Measurements from ENCODE around the gene FILIP1L.

FILIP1L gene

DNA sequence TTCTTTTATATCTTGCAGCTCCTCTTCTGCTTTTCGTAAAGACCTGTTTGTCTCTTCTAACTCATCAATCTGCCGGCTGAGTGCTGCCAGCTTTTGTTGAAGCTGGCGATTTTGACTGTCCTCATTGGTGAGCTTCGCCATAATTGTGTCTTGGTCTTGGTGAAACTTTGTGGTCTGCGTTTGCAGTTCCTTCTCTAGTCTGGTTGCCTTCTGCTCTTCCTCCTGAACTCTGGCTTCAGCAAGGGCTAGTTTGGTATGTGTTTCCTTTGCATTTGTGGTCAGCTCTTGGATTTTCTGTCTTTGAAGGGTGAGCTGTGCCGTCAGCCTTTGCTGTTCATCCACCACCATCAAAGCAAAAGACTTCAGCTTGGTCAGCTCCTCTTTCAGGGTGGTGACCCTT is 263.7 kb downstream of the FILIP1L start:
- peaks cover 47% of the 10 kb centered on the region for H3K79me2 ChIP-seq (ENCODE audit: low read length)
- DNase-seq: peak; percentile 91
- peaks cover 21% of the 10 kb centered on the region for H3K4me1 ChIP-seq (ENCODE audit: low read length)
- peak overlapping the region; percentile 18; the same call in 1 of the 2 replicates for H3K27ac ChIP-seq (ENCODE audit: low read length)
- no peaks in the 10 kb centered on the region for H3K27me3 ChIP-seq (replicated peaks; ENCODE audit: insufficient read depth, low read length)
- no peak overlapping the region for H3K4me3 ChIP-seq (ENCODE audit: low read length)
- H4K20me1 ChIP-seq (ENCODE audit: insufficient read depth, low read length): peaks cover 9% of the 10 kb centered on the region; the same call in 1 of the 2 replicates
- no peak overlapping the region for H2AFZ ChIP-seq (ENCODE audit: low read length)
- no peak overlapping the region for H3K9ac ChIP-seq (ENCODE audit: low read length)
- H3K36me3 ChIP-seq (replicated peaks; ENCODE audit: insufficient read depth, low read length): no peaks in the 10 kb centered on the region
- TF ChIP-seq, protein P1, sequence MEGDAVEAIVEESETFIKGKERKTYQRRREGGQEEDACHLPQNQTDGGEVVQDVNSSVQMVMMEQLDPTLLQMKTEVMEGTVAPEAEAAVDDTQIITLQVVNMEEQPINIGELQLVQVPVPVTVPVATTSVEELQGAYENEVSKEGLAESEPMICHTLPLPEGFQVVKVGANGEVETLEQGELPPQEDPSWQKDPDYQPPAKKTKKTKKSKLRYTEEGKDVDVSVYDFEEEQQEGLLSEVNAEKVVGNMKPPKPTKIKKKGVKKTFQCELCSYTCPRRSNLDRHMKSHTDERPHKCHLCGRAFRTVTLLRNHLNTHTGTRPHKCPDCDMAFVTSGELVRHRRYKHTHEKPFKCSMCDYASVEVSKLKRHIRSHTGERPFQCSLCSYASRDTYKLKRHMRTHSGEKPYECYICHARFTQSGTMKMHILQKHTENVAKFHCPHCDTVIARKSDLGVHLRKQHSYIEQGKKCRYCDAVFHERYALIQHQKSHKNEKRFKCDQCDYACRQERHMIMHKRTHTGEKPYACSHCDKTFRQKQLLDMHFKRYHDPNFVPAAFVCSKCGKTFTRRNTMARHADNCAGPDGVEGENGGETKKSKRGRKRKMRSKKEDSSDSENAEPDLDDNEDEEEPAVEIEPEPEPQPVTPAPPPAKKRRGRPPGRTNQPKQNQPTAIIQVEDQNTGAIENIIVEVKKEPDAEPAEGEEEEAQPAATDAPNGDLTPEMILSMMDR (IDR thresholded peaks at IDR 0.05; ENCODE audit: low read length): no peak
- no peak for TF ChIP-seq EZH2phosphoT487 (IDR thresholded peaks at IDR 0.05; ENCODE audit: low read length)
- TF ChIP-seq EZH2 (optimal IDR thresholded peaks at IDR 0.05; ENCODE audit: low read depth, low read length): no peak
- H3F3A ChIP-seq (ENCODE audit: insufficient read depth, low read length): peaks cover 8% of the 10 kb centered on the region
- H3K4me2 ChIP-seq (ENCODE audit: low read depth, low read length): peak overlapping the region; percentile 53; the same call in 1 of the 2 replicates
- no peaks in the 10 kb centered on the region for H3K9me3 ChIP-seq (replicated peaks; ENCODE audit: insufficient read depth, low read length)
- no peaks in the 10 kb centered on the region for H3K9me2 ChIP-seq (replicated peaks; ENCODE audit: insufficient read depth, low read length)

DNA sequence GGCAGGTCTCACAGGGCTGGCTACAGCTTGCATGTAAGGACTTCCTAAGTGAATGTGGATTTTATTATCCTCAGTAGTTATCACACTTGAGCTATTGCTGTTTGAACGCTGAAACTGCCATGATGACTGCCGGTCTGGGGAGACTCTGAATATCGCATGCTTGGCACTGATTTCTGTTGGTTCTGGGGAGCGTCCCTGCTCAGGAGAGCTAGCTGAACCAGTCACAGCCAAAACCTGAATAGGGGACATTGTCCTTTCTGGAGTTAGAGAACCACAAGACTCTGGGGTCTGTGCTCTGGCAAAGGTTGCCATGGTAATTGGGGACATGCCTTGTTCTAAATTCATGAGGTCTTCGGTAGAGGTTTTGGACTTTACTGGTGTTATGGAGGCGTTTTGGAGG is 265.9 kb downstream of the FILIP1L start:
- H3F3A ChIP-seq (ENCODE audit: insufficient read depth, low read length): peaks cover 8% of the 10 kb centered on the region

DNA sequence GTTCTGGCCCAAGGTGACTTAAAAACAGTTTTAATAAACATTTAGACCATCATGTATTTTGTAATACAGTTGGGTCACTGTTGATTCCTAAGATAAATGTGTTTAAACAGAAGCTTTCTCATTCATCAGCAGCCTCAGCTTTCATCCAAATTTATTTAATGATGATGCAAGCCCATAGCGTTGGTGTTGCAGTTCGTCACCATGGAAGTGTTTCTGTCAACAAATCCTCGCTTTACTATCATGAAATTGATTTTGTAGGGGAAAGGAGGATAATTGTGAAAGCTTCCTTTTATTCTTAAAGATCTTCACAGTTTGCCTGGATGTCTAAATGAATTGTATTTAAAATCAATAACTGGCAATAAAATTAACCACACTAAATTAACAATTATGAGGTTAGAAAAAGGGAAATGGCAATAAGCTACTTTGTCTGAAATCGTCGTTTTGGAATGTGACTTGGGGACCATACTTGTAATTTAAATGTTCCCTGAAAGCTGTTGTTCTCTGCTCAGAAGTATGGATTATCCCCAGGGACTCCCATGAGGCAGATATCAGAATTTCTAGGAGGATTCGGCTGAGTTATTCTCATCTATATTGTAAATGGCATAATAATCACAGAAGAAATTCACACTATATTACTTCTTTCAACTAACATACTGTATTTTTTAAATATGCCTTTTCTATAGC is 267.7 kb downstream of the FILIP1L start:
- Histone ChIP-seq H3K4me3 (ENCODE audit: low read length) (no peak overlapping the region), H2AFZ (ENCODE audit: low read length) (no peak overlapping the region), H4K20me1 (ENCODE audit: insufficient read depth, low read length) (peaks cover 13% of the 10 kb centered on the region; the same call in 1 of the 2 replicates), H3K9me3 (replicated peaks; ENCODE audit: insufficient read depth, low read length) (no peaks in the 10 kb centered on the region), H3K4me2 (ENCODE audit: low read depth, low read length) (no peak overlapping the region), H3K9me2 (replicated peaks; ENCODE audit: insufficient read depth, low read length) (no peaks in the 10 kb centered on the region), H3K79me2 (ENCODE audit: low read length) (peaks cover 36% of the 10 kb centered on the region), H3K36me3 (replicated peaks; ENCODE audit: insufficient read depth, low read length) (no peaks in the 10 kb centered on the region), H3K27me3 (replicated peaks; ENCODE audit: insufficient read depth, low read length) (no peaks in the 10 kb centered on the region), H3K4me1 (ENCODE audit: low read length) (peaks cover 19% of the 10 kb centered on the region), H3K27ac (ENCODE audit: low read length) (no peak overlapping the region), H3K9ac (ENCODE audit: low read length) (no peak overlapping the region), H3F3A (ENCODE audit: insufficient read depth, low read length) (peaks cover 8% of the 10 kb centered on the region)
- DNase-seq: no peak
- TF ChIP-seq, protein P1 (IDR thresholded peaks at IDR 0.05; ENCODE audit: low read length): no peak
- TF ChIP-seq EZH2 (optimal IDR thresholded peaks at IDR 0.05; ENCODE audit: low read depth, low read length) (no peak), EZH2phosphoT487 (IDR thresholded peaks at IDR 0.05; ENCODE audit: low read length) (no peak)

More for the DNA sequence above, 265.9 kb downstream of the FILIP1L start:
- Histone ChIP-seq H3K9me2 (replicated peaks; ENCODE audit: insufficient read depth, low read length) (no peaks in the 10 kb centered on the region), H4K20me1 (ENCODE audit: insufficient read depth, low read length) (peaks cover 9% of the 10 kb centered on the region; the same call in 1 of the 2 replicates), H3K36me3 (replicated peaks; ENCODE audit: insufficient read depth, low read length) (no peaks in the 10 kb centered on the region), H3K9ac (ENCODE audit: low read length) (no peak overlapping the region), H3K9me3 (replicated peaks; ENCODE audit: insufficient read depth, low read length) (no peaks in the 10 kb centered on the region), H3K4me3 (ENCODE audit: low read length) (no peak overlapping the region), H3K4me1 (ENCODE audit: low read length) (peaks cover 21% of the 10 kb centered on the region), H3K79me2 (ENCODE audit: low read length) (peaks cover 45% of the 10 kb centered on the region), H3K27me3 (replicated peaks; ENCODE audit: insufficient read depth, low read length) (no peaks in the 10 kb centered on the region), H3K4me2 (ENCODE audit: low read depth, low read length) (no peak overlapping the region), H3K27ac (ENCODE audit: low read length) (no peak overlapping the region), H2AFZ (ENCODE audit: low read length) (no peak overlapping the region)
- no peak for DNase-seq
- TF ChIP-seq, protein P1 (IDR thresholded peaks at IDR 0.05; ENCODE audit: low read length): no peak
- TF ChIP-seq EZH2phosphoT487 (IDR thresholded peaks at IDR 0.05; ENCODE audit: low read length) (no peak), EZH2 (optimal IDR thresholded peaks at IDR 0.05; ENCODE audit: low read depth, low read length) (no peak)

Data from MM.1S (cell line).